Measurements from ENCODE around the gene B4GALT1.

The B4GALT1 gene

GRCh38 chr9:33124046-33124445, 43.1 kb downstream of the B4GALT1 start:
- H3K9me3 Mint-ChIP-seq, result no peaks in the 10 kb centered on the region
- no peaks in the 10 kb centered on the region for H3K27me3 Mint-ChIP-seq
- peaks cover 39% of the 10 kb centered on the region for H3K36me3 Mint-ChIP-seq
- H3K4me3 Mint-ChIP-seq, result no peak overlapping the region
- no peak overlapping the region for H3K27ac Mint-ChIP-seq
- CTCF ChIA-PET, result interaction anchor here (2.4 kb wide), 1 partner anchor 12 kb away, joined by 8 read pairs; no protein-coding TSS in a partner anchor
- DNase-seq, result no peak
- peaks cover 21% of the 10 kb centered on the region for H3K4me1 Mint-ChIP-seq

GRCh38 chr9:33123407-33124031, 43.6 kb downstream of the B4GALT1 start:
- Mint-ChIP-seq H3K36me3 (peaks cover 35% of the 10 kb centered on the region), H3K27me3 (no peaks in the 10 kb centered on the region), H3K27ac (no peak overlapping the region), H3K4me1 (peaks cover 23% of the 10 kb centered on the region), H3K9me3 (no peaks in the 10 kb centered on the region), H3K4me3 (no peak overlapping the region)
- no peak for DNase-seq
- CTCF ChIA-PET, result interaction anchor here (2.4 kb wide), 1 partner anchor 13 kb away, joined by 8 read pairs; no protein-coding TSS in a partner anchor

GRCh38 chr9:33120620-33121019, 46.5 kb downstream of the B4GALT1 start:
- Mint-ChIP-seq H3K27me3 (no peaks in the 10 kb centered on the region), H3K27ac (no peak overlapping the region), H3K36me3 (peaks cover 32% of the 10 kb centered on the region), H3K4me1 (peaks cover 42% of the 10 kb centered on the region), H3K9me3 (no peaks in the 10 kb centered on the region), H3K4me3 (no peak overlapping the region)
- CTCF ChIA-PET, result interaction anchor here (0.9 to 2.0 kb wide), 2 partner anchors 106 to 706 kb away, joined by 3 to 7 read pairs; no protein-coding TSS in a partner anchor
- no peak for DNase-seq

- Mint-ChIP-seq H3K27ac (peak overlapping the region; percentile 2), H3K36me3 (peaks cover 51% of the 10 kb centered on the region), H3K4me3 (no peak overlapping the region), H3K4me1 (peaks cover 47% of the 10 kb centered on the region), H3K27me3 (no peaks in the 10 kb centered on the region), H3K9me3 (no peaks in the 10 kb centered on the region)
- CTCF ChIA-PET, result interaction anchor here (0.6 kb wide), 1 partner anchor 36 kb away, joined by 3 read pairs; no protein-coding TSS in a partner anchor
- peak; percentile 16 for DNase-seq
Observed at GRCh38 chr9:33117796-33118195, 49.3 kb downstream of the B4GALT1 start.

GRCh38 chr9:33117306-33117705, 49.8 kb downstream of the B4GALT1 start:
- Mint-ChIP-seq H3K4me3 (no peak overlapping the region), H3K36me3 (peaks cover 55% of the 10 kb centered on the region)

GRCh38 chr9:33116860-33117259, 50.3 kb downstream of the B4GALT1 start:
- DNase-seq, result peak; percentile 18
- Mint-ChIP-seq H3K27me3 (no peaks in the 10 kb centered on the region), H3K4me3 (peak overlapping the region; percentile 15), H3K27ac (peak overlapping the region; percentile 67), H3K9me3 (no peaks in the 10 kb centered on the region), H3K4me1 (peaks cover 47% of the 10 kb centered on the region), H3K36me3 (peaks cover 54% of the 10 kb centered on the region)
- CTCF ChIA-PET, result interaction anchor here (0.6 to 0.7 kb wide), 2 partner anchors 54 to 116 kb away, joined by 3 read pairs; no protein-coding TSS in a partner anchor

More at GRCh38 chr9:33117306-33117705, 49.8 kb downstream of the B4GALT1 start:
- peak; percentile 21 for DNase-seq
- H3K4me1 Mint-ChIP-seq, result peaks cover 47% of the 10 kb centered on the region
- H3K27ac Mint-ChIP-seq, result peak overlapping the region; percentile 67
- H3K9me3 Mint-ChIP-seq, result no peaks in the 10 kb centered on the region
- H3K27me3 Mint-ChIP-seq, result no peaks in the 10 kb centered on the region
- CTCF ChIA-PET, result interaction anchor here (0.6 to 0.7 kb wide), 2 partner anchors 53 to 116 kb away, joined by 3 read pairs; no protein-coding TSS in a partner anchor

GRCh38 chr9:33114746-33115145, 52.4 kb downstream of the B4GALT1 start:
- no peak for DNase-seq
- peaks cover 44% of the 10 kb centered on the region for H3K36me3 Mint-ChIP-seq
- no peak overlapping the region for H3K27ac Mint-ChIP-seq
- no peak overlapping the region for H3K4me3 Mint-ChIP-seq
- H3K9me3 Mint-ChIP-seq, result no peaks in the 10 kb centered on the region
- H3K4me1 Mint-ChIP-seq, result peaks cover 32% of the 10 kb centered on the region
- H3K27me3 Mint-ChIP-seq, result no peaks in the 10 kb centered on the region
- CTCF ChIA-PET, result no interaction called here

- Mint-ChIP-seq H3K27me3 (no peaks in the 10 kb centered on the region), H3K36me3 (peaks cover 40% of the 10 kb centered on the region), H3K27ac (no peak overlapping the region), H3K4me1 (peaks cover 29% of the 10 kb centered on the region), H3K9me3 (no peaks in the 10 kb centered on the region), H3K4me3 (no peak overlapping the region)
- DNase-seq, result no peak
- CTCF ChIA-PET, result no interaction called here
Observed at GRCh38 chr9:33113799-33114547, 53.2 kb downstream of the B4GALT1 start.

GRCh38 chr9:33112094-33112493, 55.0 kb downstream of the B4GALT1 start:
- peak overlapping the region; percentile 17 for H3K27ac Mint-ChIP-seq
- peaks cover 15% of the 10 kb centered on the region for H3K4me1 Mint-ChIP-seq
- no peak for DNase-seq
- peaks cover 33% of the 10 kb centered on the region for H3K36me3 Mint-ChIP-seq
- CTCF ChIA-PET, result no interaction called here
- no peaks in the 10 kb centered on the region for H3K9me3 Mint-ChIP-seq
- H3K4me3 Mint-ChIP-seq, result no peak overlapping the region
- H3K27me3 Mint-ChIP-seq, result peaks cover under 1% of the 10 kb centered on the region

GRCh38 chr9:33111631-33112030, 55.5 kb downstream of the B4GALT1 start:
- peak overlapping the region; percentile 17 for H3K27ac Mint-ChIP-seq
- CTCF ChIA-PET, result no interaction called here
- no peaks in the 10 kb centered on the region for H3K9me3 Mint-ChIP-seq
- H3K36me3 Mint-ChIP-seq, result peaks cover 29% of the 10 kb centered on the region
- H3K4me1 Mint-ChIP-seq, result peaks cover 11% of the 10 kb centered on the region
- H3K4me3 Mint-ChIP-seq, result no peak overlapping the region
- H3K27me3 Mint-ChIP-seq, result peaks cover 4% of the 10 kb centered on the region
- DNase-seq, result no peak

- peaks cover 9% of the 10 kb centered on the region for H3K27me3 Mint-ChIP-seq
- peaks cover 27% of the 10 kb centered on the region for H3K36me3 Mint-ChIP-seq
- no peaks in the 10 kb centered on the region for H3K9me3 Mint-ChIP-seq
- peaks cover 8% of the 10 kb centered on the region for H3K4me1 Mint-ChIP-seq
- no peak overlapping the region for H3K4me3 Mint-ChIP-seq
- H3K27ac Mint-ChIP-seq, result no peak overlapping the region
- CTCF ChIA-PET, result no interaction called here
- no peak for DNase-seq
Observed at GRCh38 chr9:33110686-33111085, 56.5 kb downstream of the B4GALT1 start.

- no peak for DNase-seq
- peaks cover 9% of the 10 kb centered on the region for H3K27me3 Mint-ChIP-seq
- no peaks in the 10 kb centered on the region for H3K9me3 Mint-ChIP-seq
- H3K36me3 Mint-ChIP-seq, result peaks cover 22% of the 10 kb centered on the region
- H3K27ac Mint-ChIP-seq, result no peak overlapping the region
- H3K4me1 Mint-ChIP-seq, result peaks cover 4% of the 10 kb centered on the region
- CTCF ChIA-PET, result interaction anchor here (1.5 to 2.0 kb wide), 2 partner anchors 57 to 60 kb away, joined by 4 to 6 read pairs; partner anchors contain the start of gene B4GALT1
- no peak overlapping the region for H3K4me3 Mint-ChIP-seq
Observed at GRCh38 chr9:33109850-33110595, 57.1 kb downstream of the B4GALT1 start.

GRCh38 chr9:33109097-33109496, 58.0 kb downstream of the B4GALT1 start:
- CTCF ChIA-PET, result interaction anchor here (1.5 to 2.0 kb wide), 2 partner anchors 58 to 61 kb away, joined by 4 to 6 read pairs; partner anchors contain the start of gene B4GALT1
- H3K27ac Mint-ChIP-seq, result no peak overlapping the region
- no peak overlapping the region for H3K4me3 Mint-ChIP-seq
- H3K9me3 Mint-ChIP-seq, result no peaks in the 10 kb centered on the region
- H3K27me3 Mint-ChIP-seq, result peaks cover 9% of the 10 kb centered on the region
- no peak for DNase-seq
- peaks cover 2% of the 10 kb centered on the region for H3K4me1 Mint-ChIP-seq
- peaks cover 15% of the 10 kb centered on the region for H3K36me3 Mint-ChIP-seq

- CTCF ChIA-PET, result interaction anchor here (2.0 kb wide), 1 partner anchor 59 kb away, joined by 6 read pairs; the partner anchor contains the start of gene B4GALT1
Observed at GRCh38 chr9:33108472-33108871, 58.7 kb downstream of the B4GALT1 start.

More at GRCh38 chr9:33108472-33108871, 58.7 kb downstream of the B4GALT1 start:
- peaks cover 9% of the 10 kb centered on the region for H3K36me3 Mint-ChIP-seq
- no peak overlapping the region for H3K4me3 Mint-ChIP-seq
- no peaks in the 10 kb centered on the region for H3K4me1 Mint-ChIP-seq
- H3K27me3 Mint-ChIP-seq, result peaks cover 9% of the 10 kb centered on the region
- H3K27ac Mint-ChIP-seq, result no peak overlapping the region
- no peaks in the 10 kb centered on the region for H3K9me3 Mint-ChIP-seq
- no peak for DNase-seq
